ENCODE data around the gene PAK4.

PAK4 gene

DNA sequence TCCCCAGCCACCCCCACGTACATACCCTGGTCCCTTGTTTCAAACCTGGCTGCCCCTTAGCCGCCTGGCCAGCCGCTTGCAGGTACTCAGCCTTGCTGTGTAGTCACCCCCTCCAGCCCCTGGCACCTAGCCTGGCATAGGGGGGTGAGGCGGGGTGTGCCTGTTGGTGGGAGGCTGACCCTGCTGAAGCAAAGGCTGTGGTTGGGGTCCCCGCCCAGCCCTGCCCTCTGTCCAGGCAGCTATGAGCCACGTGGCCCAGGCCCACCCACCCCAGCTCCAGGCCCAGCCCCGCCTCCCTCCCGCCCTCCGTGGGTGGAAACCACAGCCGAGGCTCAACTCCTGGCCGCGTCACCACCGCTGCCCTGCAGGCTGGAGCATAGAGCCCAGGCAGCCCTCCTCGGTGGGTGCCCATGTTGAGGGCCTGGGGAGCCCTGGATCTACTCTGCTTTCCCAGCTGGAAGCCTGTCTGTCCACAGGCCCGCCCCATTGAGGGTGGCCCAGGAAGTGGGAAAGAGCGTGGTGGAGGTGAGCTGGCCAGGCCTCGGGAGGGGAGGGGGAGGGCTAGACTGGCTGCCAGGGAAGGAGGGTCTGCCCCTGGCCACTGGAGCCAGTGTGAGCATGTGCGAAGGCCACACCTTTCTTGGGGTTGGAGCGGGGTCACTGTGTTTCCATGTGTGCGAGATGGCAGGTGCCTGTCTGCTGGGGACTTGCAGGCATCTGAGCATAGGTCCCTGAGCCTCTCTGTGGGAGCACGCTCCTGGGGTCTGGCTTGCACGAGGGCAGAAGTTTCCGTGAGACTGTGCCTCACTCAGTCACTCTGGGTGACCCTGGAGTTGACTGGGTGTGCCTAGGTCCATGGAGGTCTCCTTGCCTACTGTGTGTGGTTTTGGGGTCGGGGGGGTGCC, 31.0 kb downstream of the PAK4 start:
- DNase-seq (ENCODE audit: low spot score) = no peak
- TF ChIP-seq CTCF (IDR thresholded peaks at IDR 0.05; ENCODE audit: extremely low read depth, insufficient read depth, missing control alignments) = no peak
- in situ Hi-C loops (cut with MboI; ENCODE audit: low pct_unique_long_range_greater_than_20kb, low sequenced_read_pairs, unreplicated experiment) = no loop called here

DNA sequence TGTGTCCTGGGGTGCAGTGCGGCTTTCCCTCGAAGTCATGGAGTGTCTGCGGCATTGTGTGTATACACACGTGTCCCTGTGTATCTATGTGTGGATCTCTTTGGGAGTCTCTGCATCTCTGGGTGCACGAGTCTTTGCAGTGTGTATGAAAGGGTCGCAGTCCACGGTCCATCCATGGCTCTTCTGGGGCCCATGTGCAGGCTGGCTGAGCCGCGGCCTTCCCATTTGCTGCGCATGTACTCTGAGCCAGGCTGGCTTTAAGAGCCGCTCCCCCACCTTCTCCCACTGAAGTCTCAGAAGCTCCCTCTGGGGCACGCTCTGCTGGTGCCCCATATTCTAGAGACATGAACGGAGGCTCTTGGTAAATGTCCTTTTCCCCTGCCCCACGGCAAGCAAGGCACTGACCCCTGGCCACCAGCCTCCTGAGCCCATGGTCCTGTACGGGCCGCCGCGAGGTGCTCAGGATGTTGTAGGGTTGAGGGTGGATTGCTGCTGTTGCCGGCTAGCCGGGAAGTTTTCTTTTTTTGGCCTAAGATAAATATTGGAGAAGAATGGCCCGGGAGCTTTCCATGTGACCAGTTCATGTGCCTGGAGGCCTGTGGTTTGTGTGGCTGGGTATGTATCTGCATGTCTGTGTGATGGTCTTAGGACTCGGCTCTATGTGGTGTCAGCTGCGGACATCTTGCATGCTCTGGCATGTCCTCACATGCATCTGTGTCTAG, 31.9 kb downstream of the PAK4 start:
- in situ Hi-C loops (cut with MboI; ENCODE audit: low pct_unique_long_range_greater_than_20kb, low sequenced_read_pairs, unreplicated experiment) = no loop called here
- TF ChIP-seq CTCF (IDR thresholded peaks at IDR 0.05; ENCODE audit: extremely low read depth, insufficient read depth, missing control alignments) = no peak
- DNase-seq (ENCODE audit: low spot score) = no peak

- in situ Hi-C loops (cut with MboI; ENCODE audit: low pct_unique_long_range_greater_than_20kb, low sequenced_read_pairs, unreplicated experiment) = no loop called here
- TF ChIP-seq CTCF (IDR thresholded peaks at IDR 0.05; ENCODE audit: extremely low read depth, insufficient read depth, missing control alignments) = no peak
- DNase-seq (ENCODE audit: low spot score) = no peak
Measured at GRCh38 chr19:39157997-39158389, 32.4 kb downstream of the PAK4 start.

DNA sequence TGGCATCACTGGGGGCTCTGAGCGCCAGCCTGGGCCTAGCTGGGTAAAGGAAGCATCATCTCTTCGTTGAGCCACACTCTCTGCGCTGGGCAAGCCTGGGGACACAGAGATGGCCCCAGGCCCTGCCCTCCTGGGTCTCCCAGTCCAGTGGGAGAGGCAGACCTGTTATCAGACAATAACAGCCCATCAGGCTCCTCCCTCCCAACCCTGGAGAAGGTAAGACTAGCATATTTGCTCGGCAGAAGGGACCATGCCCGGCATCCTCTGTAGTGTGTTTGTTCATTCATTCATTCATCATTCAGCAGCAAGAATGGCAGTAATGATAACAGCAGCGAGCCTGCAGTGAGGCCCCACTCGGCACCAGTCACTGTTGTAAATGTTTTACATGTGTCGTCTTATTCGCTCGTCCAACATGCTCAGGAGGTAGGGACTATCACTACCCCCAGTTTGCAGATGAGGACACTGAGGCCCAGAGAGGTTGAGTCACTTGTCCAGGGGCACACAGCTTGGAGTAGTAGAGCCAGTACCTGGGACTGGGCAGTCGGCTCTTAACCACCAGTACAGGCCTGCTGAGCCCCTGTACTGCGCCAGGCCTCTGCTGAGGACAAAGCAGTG, 33.2 kb downstream of the PAK4 start:
- no peak for DNase-seq (ENCODE audit: low spot score)
- in situ Hi-C loops (cut with MboI; ENCODE audit: low pct_unique_long_range_greater_than_20kb, low sequenced_read_pairs, unreplicated experiment) = no loop called here
- TF ChIP-seq CTCF (IDR thresholded peaks at IDR 0.05; ENCODE audit: extremely low read depth, insufficient read depth, missing control alignments) = no peak

DNA sequence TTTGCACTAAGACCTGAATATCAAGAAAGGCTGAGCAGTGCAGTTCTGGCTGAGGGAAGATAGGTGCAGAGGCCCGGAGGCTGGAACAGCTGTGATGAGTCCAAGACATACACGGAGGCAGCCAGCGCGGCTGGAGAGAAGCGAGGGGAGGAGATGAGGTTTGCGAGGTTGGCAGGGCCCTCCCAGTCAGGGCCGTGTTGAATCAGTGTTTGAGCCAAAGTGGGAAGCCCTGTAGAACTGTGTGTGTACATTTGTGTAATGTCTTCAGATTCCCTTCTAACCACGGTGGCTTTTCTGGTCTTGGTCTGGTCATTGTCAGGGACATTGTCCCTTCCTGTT, 34.9 kb downstream of the PAK4 start:
- DNase-seq (ENCODE audit: low spot score) = no peak
- no peak for TF ChIP-seq CTCF (IDR thresholded peaks at IDR 0.05; ENCODE audit: extremely low read depth, insufficient read depth, missing control alignments)
- in situ Hi-C loops (cut with MboI; ENCODE audit: low pct_unique_long_range_greater_than_20kb, low sequenced_read_pairs, unreplicated experiment) = no loop called here

DNA sequence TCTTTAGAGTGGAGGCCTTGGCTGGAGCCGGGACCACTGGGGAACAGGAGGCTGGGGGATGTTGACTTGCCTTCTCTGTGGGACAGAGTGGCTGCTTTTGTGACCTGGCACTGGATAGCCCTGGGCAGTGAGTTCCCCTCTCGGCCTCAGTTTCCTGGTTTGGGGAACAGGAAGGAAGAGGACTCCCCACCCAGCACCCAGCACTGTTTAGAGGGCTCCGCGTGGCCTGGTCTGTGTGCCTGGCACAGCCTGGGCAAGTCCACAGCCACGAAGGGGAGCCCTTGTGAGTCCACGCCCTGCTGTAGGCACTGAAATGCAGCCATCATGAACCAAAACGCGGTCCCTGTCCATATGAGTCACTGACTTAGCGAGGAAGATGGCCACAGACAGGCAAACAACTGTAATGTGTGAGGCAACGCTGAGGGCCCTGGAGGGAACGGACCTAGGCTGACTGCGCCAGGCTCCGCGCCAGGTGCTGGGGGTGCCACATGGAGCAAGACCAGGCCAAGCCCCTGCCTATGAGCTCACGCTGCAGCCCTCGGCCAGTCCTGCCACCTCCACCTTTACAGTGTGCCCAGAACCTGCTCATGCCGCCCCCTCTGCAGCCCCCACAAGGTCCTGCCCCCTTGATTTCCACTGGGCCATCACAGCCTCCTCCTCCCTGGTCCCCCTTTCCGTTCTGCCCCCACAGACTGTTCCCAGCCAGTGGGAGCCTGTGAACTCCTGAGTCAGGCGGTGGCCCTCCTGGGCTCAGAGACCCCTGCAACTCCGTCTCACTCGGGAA, 35.5 kb downstream of the PAK4 start:
- in situ Hi-C loops (cut with MboI; ENCODE audit: low pct_unique_long_range_greater_than_20kb, low sequenced_read_pairs, unreplicated experiment) = no loop called here
- no peak for DNase-seq (ENCODE audit: low spot score)
- no peak for TF ChIP-seq CTCF (IDR thresholded peaks at IDR 0.05; ENCODE audit: extremely low read depth, insufficient read depth, missing control alignments)

All from GM13977 (cell line).